ENCODE measurements around the gene GPRC5D.

The GPRC5D gene

DNA sequence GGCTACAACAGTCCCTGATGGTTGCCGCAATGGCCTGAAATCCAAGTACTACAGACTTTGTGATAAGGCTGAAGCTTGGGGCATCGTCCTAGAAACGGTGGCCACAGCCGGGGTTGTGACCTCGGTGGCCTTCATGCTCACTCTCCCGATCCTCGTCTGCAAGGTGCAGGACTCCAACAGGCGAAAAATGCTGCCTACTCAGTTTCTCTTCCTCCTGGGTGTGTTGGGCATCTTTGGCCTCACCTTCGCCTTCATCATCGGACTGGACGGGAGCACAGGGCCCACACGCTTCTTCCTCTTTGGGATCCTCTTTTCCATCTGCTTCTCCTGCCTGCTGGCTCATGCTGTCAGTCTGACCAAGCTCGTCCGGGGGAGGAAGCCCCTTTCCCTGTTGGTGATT is 43.7 kb downstream of the GPRC5D start:
- no peak for DNase-seq (ENCODE audit: low spot score)

DNA sequence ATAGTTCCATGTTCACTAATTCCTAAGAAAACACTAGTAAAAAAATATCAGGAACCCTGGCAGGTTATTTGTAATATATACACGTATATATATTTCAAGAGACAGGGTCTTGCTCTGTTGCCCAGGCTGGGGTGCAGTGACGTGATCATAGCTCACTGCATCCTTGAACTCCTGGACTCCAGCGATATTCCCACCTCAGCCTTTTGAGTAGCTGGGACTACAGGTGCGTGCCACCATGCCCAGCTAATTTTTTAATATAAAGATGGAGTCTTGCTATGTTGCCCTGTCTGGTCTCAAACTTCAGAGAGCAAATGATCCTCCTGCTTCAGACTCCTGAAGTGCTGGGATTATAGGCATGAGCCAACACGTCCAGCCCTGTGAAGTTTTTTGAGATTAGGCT is 44.4 kb downstream of the GPRC5D start:
- no peak for DNase-seq (ENCODE audit: low spot score)

DNA sequence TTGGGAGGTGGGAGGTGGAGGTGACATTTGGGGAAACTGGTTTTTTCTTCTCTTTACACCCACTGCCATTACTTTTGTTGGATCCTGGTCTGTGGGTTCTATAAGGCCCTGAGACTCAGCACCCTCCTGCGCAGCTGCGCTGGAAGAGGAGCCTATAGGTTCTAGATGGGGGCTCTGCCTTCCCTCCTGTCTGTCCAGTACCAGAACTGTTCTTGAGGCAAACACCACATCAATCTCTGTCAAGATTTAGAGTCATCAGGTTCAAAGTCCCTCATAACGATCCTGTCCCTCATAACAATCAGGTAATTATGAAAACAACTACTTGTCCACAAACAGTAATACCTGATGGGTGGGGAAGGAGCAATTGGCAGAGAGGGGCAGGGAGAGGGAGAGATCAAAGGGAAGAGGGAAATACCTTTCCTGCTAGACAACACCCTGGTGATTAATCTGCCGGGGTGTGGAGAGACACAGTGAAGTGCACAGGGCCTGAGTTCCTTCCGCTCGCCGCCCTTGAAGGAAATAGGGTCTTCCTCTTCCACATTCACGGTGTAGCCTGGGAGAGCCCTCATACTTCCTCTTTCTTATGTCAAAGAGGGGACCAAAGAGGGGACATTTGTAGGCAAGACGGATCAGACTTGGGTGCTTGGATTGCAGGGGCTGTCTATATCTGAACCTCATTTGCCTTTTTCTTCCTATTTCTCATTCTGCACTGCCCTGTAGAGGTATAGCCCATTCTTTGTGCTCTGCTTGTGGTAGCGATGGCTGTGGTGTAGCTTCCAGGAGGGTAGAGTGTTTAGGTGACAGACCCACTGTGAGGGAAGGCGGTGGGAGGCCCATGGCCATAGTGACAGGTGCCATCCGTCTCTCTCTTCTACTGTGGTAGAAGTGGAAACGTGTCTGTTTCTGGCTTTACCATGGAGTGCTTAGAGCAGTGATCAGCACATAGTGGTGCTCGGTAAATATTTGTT is 48.0 kb downstream of the GPRC5D start:
- DNase-seq (ENCODE audit: low spot score), result no peak

GRCh38 chr12:12902036-12902435 is 49.9 kb downstream of the GPRC5D start:
- DNase-seq (ENCODE audit: low spot score), result no peak

DNA sequence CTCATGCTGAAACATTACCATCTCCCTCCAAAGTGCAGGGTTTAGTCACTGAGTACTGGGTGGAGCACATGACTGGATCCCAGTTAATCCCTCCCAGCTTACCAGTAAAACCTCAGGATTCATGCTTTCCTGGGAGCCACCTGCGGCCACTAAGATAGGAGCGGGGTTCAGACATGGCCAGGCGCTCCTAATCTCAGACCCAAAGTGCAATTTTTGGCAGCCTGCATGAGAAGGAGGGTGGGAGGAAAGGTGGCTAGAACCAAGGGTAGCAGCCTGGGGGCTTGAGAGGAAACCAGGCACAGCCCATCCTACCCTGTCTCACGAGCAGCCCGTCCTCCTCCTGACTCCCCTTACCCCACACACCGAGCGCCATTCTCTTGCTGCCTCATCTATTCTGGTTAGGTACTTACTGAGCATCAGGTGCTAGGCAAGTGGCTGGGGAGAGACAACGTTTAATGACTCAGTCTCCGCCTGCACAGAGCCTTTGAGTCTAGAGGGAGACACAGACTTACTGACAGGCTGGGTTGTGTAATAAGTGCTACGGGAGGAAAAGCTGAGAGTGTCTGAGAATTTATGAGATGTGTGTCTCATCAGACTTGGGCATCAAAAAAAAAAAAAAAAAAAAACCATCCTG is 50.7 kb downstream of the GPRC5D start:
- DNase-seq (ENCODE audit: low spot score), result no peak

- DNase-seq (ENCODE audit: low spot score), result no peak
These were observed 51.2 kb downstream of the GPRC5D start for GRCh38 chr12:12900786-12901157.

DNA sequence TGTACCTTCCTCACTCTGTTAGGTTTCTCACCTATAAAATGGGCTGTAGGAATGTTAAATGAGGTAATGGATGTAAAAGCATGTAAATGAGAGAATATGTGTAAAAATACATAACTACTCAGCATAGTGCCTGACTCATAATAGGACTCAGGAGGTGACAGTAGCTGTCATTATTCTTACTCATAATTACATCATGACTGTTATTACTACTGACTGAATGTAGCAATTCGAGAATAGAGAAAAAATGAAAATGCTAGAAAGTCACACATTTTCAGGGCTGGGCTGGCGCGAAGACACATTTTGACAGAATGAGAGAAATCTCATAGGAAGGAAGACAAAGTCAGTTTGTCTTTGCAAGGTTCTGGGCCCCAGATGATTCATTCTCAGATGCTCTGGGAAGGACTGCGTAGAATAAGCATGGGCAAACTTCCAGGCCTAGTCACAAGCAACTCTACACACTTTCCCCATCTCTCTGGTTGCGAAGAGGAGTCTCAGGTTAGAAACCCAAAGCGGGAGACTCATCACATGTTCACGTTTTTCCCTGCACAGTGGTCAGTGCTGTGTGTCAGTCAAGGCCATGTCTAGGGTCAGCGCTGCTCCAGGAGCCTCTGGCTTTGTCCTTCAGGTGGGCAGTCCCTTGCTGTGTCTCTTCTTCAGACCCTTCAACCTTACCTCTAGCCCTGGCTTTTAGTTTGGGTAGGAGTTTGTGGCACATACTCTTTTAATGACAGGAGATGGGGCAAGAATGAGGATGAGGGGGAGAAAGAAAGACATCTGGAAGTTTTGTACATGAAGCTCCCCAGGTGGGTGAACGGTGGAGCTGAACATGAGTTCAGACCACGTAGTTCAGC is 52.2 kb downstream of the GPRC5D start:
- no peak for DNase-seq (ENCODE audit: low spot score)

DNA sequence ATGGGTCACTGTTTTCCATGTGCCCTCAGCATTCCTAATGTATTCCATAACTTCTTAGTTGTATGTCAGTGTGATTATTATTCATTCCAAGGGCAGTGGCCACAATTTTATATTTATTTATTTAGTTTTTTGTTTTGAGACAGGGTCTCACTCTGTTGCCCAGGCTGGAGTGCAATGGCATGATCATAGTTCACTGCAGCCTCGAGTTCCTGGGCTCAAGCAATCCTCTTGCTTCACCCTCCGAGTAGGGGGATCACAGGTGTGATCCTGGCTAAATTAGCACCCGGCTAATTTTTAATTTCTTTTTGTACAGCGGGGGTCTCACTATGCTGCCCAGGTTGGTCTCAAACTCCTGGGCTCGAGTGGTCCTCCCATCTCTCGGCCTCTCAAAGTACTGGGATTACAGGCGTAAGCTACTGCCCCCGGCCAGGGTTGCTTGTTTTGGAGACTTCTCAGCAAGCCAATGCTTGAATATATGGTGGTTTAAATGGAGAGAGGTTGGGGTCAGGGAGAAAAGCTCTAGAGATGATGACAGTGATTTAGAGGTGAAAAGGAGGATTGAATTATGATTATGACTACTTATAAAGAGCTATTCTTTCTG is 53.0 kb downstream of the GPRC5D start:
- DNase-seq (ENCODE audit: low spot score), result no peak

DNA sequence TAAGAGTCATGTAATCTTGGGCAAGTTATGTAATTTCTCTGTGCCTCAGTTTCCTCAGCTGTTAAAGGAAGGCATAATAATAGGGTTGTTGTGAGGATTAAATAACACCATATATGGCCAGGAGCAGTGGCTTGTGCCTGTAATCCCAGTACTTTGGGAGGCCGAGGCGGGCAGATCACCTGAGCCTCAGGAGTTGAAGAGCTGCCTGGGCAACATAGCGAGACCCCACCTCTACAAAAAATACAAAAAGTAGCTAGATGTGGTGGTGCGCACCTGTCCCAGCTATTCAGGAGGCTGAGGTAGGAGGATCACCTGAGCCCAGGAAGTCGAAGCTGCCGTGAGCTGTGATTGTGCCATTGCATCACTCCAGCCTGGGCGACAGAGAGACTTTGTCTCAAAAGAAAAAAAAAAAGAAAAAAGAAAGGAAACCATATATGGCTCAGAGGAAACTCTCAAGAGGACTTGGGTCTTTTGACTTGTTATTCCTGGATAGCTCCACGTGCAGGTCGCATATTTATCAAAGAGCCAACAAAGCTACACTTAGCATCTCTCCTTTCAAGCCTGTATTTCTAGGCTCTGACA is 53.7 kb downstream of the GPRC5D start:
- DNase-seq (ENCODE audit: low spot score), result no peak

- DNase-seq (ENCODE audit: low spot score), result no peak
These were observed 54.7 kb downstream of the GPRC5D start for GRCh38 chr12:12897302-12897701.

DNA sequence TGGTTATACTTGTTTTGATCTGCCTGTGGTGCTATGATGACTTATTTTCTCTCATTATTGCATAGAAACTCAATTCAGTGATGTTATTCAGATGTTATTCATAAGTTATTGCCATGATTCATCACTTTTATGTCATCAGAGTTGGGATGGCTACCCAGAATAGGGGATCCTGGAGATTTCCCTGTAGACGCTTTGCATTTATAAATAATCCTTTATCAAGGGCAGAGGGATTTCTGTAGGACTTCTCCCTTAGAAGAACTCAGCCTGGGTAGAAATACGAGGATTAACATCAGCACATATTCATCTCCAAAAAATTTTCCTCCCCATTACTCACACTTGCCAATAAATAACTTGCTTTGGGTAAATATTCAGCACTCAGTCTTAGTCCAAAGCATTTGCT is 55.7 kb downstream of the GPRC5D start:
- DNase-seq (ENCODE audit: low spot score), result no peak

DNA sequence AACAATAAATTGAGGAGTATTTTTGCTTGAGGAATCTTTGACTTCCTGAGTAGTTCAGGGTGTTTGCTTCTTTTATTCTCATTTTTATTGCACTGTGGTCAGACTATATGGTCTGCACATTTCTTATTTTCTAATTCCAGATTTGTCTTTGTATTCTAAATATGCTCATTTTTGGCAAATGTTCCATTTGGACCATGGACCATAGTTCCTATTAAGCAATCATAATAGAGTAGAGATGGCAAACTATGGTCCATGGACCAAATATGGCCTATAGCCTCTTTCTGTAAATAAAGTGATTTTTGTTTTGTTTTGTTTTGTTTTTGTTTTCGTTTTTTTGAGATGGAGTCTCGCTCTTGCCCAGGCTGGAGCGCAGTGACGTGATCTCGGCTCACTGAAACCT is 58.5 kb downstream of the GPRC5D start:
- no peak for DNase-seq (ENCODE audit: low spot score)

DNA sequence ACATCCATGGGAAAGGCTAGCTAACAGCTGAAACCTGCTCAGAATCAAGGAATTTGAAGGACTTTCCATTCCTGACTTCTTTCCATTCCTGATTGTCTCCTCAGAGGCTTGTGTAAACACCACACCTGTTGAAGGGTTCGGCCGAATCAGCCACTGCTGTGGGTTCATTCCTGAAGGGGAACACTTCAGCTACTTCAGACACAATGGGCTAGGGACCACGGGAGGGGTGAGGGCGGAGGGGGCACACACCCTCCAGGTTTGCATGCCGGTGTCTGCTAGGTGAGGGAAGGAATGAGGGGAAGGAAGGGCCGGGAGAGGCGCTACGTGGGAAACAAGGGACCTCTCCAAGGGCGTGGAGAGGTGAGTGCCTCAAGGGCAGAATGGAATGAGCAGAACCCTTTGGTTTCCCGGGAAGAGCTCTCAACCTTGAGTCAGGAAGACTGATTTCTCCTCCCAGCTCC is 59.3 kb downstream of the GPRC5D start:
- no peak for DNase-seq (ENCODE audit: low spot score)

DNA sequence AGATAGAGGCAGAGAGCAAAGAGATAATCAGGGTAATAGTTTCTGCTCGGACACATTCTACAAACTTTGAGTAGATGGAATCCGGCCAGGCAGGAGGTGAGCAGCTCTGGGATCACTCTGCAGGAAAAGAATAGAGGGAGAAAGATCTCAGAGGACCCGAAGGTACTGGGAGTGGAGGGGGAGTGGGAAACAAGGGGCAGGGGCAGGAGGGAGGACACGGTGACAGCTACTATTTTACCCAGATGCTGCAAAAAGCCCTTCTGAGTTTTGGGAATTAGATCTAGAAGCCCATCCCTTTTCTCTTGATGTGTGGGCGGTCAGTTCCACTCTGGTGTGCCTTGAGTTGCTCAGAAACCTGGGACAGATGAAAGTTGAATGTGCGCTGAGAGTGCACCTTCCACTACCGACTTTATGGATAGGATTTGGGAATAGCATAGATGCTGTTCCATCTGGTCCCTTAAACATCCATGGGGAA is 60.1 kb downstream of the GPRC5D start:
- no peak for DNase-seq (ENCODE audit: low spot score)

- DNase-seq (ENCODE audit: low spot score), result no peak
These were observed 60.7 kb downstream of the GPRC5D start, which contains the start of gene GPRC5A for GRCh38 chr12:12891080-12891880. TSS of gene GPRC5A (plus strand) at chr12:12891562. CDS start at chr12:12908250, 16,688 bp downstream.
